Measurements from ENCODE around the gene CREB3L2. TPM values are rescaled to one million over a fixed set of nuclear protein-coding genes. Genes with fewer than 3 reads are reported as not detected.
"Not testable (repeated sequence)": the region's sequence is repeated elsewhere in the genome, so short reads cannot be mapped to it uniquely, and the experiment has no call there.

CREB3L2 gene
- total RNA-seq, 4 donors from 2014 or later, result 7.9 to 19.1 (median 11.7) TPM

GRCh38 chr7:137928626-137929025 is 73.3 kb downstream of the CREB3L2 start:
- no peak for TF ChIP-seq POLR2A (IDR thresholded peaks at IDR 0.05)
- TF ChIP-seq CTCF (IDR thresholded peaks at IDR 0.05), result no peak
- 96 to 97% methylated on average over 5 of the region's 5 CpGs for WGBS, 2 donors
- intact Hi-C loops (cut with DNase I; ENCODE audit: low total_unique reads), result no loop called here
- no peak overlapping the region for H3K4me3 ChIP-seq (ENCODE audit: low read depth, poor library complexity, severe bottlenecking)
- no peak for DNase-seq (ENCODE audit: low spot score in 2 of 2)

- TF ChIP-seq POLR2A (IDR thresholded peaks at IDR 0.05) (no peak), CTCF (IDR thresholded peaks at IDR 0.05) (no peak)
- no peak overlapping the region for H3K4me3 ChIP-seq (ENCODE audit: low read depth, poor library complexity, severe bottlenecking)
- DNase-seq (ENCODE audit: low spot score in 2 of 2), result no peak
- intact Hi-C loops (cut with DNase I; ENCODE audit: low total_unique reads), result no loop called here
Observed at GRCh38 chr7:137927386-137927785, 74.5 kb downstream of the CREB3L2 start.

- DNase-seq (ENCODE audit: low spot score in 2 of 2); H3K4me3 ChIP-seq (ENCODE audit: low read depth, poor library complexity, severe bottlenecking); intact Hi-C loops (cut with DNase I; ENCODE audit: low total_unique reads): not testable (repeated sequence)
- whole genome bisulfite sequencing, 2 donors, result 96 to 100% methylated on average over 6 of the region's 6 CpGs
Observed at GRCh38 chr7:137926206-137926605, 75.7 kb downstream of the CREB3L2 start.

GRCh38 chr7:137925754-137926153 is 76.1 kb downstream of the CREB3L2 start:
- no peak overlapping the region for H3K4me3 ChIP-seq (ENCODE audit: low read depth, poor library complexity, severe bottlenecking)
- intact Hi-C loops (cut with DNase I; ENCODE audit: low total_unique reads), result no loop called here
- 73 to 80% methylated on average over 4 of the region's 4 CpGs for WGBS, 2 donors
- no peak for DNase-seq (ENCODE audit: low spot score in 2 of 2)
- TF ChIP-seq POLR2A (IDR thresholded peaks at IDR 0.05) (no peak), CTCF (IDR thresholded peaks at IDR 0.05) (no peak)

- intact Hi-C loops (cut with DNase I; ENCODE audit: low total_unique reads), result no loop called here
- DNase-seq (ENCODE audit: low spot score in 2 of 2), result no peak
- TF ChIP-seq CTCF (IDR thresholded peaks at IDR 0.05), result no peak
- no peak for TF ChIP-seq POLR2A (IDR thresholded peaks at IDR 0.05)
- no peak overlapping the region for H3K4me3 ChIP-seq (ENCODE audit: low read depth, poor library complexity, severe bottlenecking)
Observed at GRCh38 chr7:137925091-137925490, 76.8 kb downstream of the CREB3L2 start.

GRCh38 chr7:137923380-137923779 is 78.5 kb downstream of the CREB3L2 start:
- WGBS, 2 donors, result 93% methylated on average over 5 of the region's 5 CpGs
- intact Hi-C loops (cut with DNase I; ENCODE audit: low total_unique reads), result no loop called here

More at GRCh38 chr7:137923380-137923779, 78.5 kb downstream of the CREB3L2 start:
- no peak overlapping the region for H3K4me3 ChIP-seq (ENCODE audit: low read depth, poor library complexity, severe bottlenecking)
- DNase-seq (ENCODE audit: low spot score in 2 of 2), result no peak
- no peak for TF ChIP-seq POLR2A (IDR thresholded peaks at IDR 0.05)
- no peak for TF ChIP-seq CTCF (IDR thresholded peaks at IDR 0.05)

Measured in lower leg skin (tissue), 4 donors.